Measurements from ENCODE around the gene MYH7.

DNA sequence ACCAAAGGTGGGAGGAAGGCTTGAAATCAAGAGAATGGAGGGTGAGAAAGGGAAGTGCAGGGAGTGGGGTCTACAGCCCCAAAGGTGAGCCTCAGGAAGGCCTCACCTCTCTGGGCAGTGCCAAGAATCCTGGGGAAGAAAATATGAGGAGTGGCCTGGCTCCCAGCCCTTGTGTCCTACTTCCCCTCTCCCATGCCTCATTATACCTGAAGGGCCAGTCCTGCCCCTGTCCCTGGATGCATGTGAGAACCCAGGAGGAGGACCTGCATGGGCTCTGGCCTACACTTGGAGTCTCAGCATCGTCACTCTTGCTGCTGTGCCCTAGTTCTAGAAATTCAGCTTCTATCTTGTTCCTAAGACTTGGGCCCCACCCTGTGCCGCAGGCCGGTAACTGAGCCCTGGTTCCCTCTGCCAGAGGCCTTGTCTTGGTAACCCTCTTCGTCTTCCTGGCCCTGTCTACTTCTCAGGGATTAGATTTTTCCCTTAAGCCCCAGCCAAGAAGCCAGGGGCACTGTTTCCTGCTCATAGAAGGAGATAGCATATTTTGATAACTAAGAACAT is 10.9 kb upstream of the MYH7 start:
- TF ChIP-seq, protein P1, sequence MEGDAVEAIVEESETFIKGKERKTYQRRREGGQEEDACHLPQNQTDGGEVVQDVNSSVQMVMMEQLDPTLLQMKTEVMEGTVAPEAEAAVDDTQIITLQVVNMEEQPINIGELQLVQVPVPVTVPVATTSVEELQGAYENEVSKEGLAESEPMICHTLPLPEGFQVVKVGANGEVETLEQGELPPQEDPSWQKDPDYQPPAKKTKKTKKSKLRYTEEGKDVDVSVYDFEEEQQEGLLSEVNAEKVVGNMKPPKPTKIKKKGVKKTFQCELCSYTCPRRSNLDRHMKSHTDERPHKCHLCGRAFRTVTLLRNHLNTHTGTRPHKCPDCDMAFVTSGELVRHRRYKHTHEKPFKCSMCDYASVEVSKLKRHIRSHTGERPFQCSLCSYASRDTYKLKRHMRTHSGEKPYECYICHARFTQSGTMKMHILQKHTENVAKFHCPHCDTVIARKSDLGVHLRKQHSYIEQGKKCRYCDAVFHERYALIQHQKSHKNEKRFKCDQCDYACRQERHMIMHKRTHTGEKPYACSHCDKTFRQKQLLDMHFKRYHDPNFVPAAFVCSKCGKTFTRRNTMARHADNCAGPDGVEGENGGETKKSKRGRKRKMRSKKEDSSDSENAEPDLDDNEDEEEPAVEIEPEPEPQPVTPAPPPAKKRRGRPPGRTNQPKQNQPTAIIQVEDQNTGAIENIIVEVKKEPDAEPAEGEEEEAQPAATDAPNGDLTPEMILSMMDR (optimal IDR thresholded peaks at IDR 0.05 in 1 of 3, IDR thresholded peaks at IDR 0.05 in 1 of 3, conservative IDR thresholded peaks at IDR 0.05 in 1 of 3; ENCODE audit: extremely low read depth in 1 of 3, insufficient read depth in 2 of 3, low read length in 3 of 3) = peak in 2 of 3 experiments; percentile 25 to 48
- TF ChIP-seq EZH2 (IDR thresholded peaks at IDR 0.05; ENCODE audit: low read length) = no peak
